KMS-11 (cell line): ENCODE measurements around the gene IFI16.

Experiments used
- H2AFZ ChIP-seq: fragments of 200-600 bp; sonication (generic); 2 replicates; pipeline ENCODE4 v1.6.1; 2016; ENCODE audit warnings: antibody characterized with exemption, mixed run types, low read depth
- H3K27ac ChIP-seq: fragments of 200-600 bp; sonication (generic); 2 replicates; pipeline ENCODE4 v1.6.1; 2016; ENCODE audit warnings: mild to moderate bottlenecking, mixed run types
- H3K27me3 ChIP-seq: fragments of 200-600 bp; sonication (generic); 2 replicates; pipeline ENCODE4 v1.6.1; 2017; ENCODE audit warnings: mild to moderate bottlenecking, low read depth, mixed run types, moderate library complexity; ENCODE audit not compliant: insufficient read depth
- H3K36me3 ChIP-seq: fragments of 200-600 bp; sonication (generic); 2 replicates; pipeline ENCODE4 v1.6.1; 2017; ENCODE audit warnings: mild to moderate bottlenecking, mixed run types; ENCODE audit not compliant: insufficient read depth
- H3K4me1 ChIP-seq: fragments of 200-600 bp; sonication (generic); 2 replicates; pipeline ENCODE4 v1.6.1; 2016; ENCODE audit warnings: mild to moderate bottlenecking, low read depth, mixed run types; ENCODE audit not compliant: poor library complexity, severe bottlenecking
- H3K4me2 ChIP-seq: fragments of 200-600 bp; sonication (generic); 2 replicates; pipeline ENCODE4 v1.7.0; 2016; ENCODE audit warnings: mild to moderate bottlenecking, mixed run types
- H3K4me3 ChIP-seq: fragments of 200-600 bp; sonication (generic); IDR thresholded peaks from 2 replicates; pipeline ENCODE4 v1.6.1; 2017; ENCODE audit warnings: low read depth, low read length, mixed read lengths; ENCODE audit not compliant: insufficient read depth
- H3K79me2 ChIP-seq: fragments of 200-600 bp; sonication (generic); 2 replicates; pipeline ENCODE4 v1.6.1; 2016; ENCODE audit warnings: low read depth, mixed run types; ENCODE audit not compliant: insufficient read depth
- H3K9ac ChIP-seq: fragments of 200-600 bp; sonication (generic); 2 replicates; pipeline ENCODE4 v1.6.1; 2016; ENCODE audit warnings: mild to moderate bottlenecking, mixed run types
- H4K20me1 ChIP-seq: fragments of 200-600 bp; sonication (generic); 2 replicates; pipeline ENCODE4 v1.6.1; 2016; ENCODE audit warnings: mild to moderate bottlenecking, mixed run types; ENCODE audit not compliant: insufficient read depth
- TF ChIP-seq, protein P1 (sequence below): fragments of 200-600 bp; sonication (generic); conservative IDR thresholded peaks from 2 replicates; pipeline ENCODE4 v1.6.1; 2017; ENCODE audit warnings: low read depth, mild to moderate bottlenecking, antibody characterized with exemption, low read length, moderate library complexity, mixed read lengths

Gene IFI16

DNA sequence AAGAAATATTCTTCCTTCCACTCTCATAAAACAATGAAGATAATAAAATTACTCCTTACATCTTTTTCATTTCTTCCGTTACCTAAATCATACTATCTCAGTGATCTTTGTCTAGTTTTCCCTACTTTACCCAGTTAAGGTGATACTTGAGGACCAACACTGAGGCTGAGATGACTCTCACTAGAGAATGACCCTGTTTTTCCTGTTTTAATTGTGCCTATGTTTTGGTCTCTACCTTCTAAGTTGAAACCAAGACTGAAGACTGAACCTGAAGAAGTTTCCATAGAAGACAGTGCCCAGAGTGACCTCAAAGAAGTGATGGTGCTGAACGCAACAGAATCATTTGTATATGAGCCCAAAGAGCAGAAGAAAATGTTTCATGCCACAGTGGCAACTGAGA is 41.7 kb downstream of the IFI16 start:
- TF ChIP-seq, protein P1, sequence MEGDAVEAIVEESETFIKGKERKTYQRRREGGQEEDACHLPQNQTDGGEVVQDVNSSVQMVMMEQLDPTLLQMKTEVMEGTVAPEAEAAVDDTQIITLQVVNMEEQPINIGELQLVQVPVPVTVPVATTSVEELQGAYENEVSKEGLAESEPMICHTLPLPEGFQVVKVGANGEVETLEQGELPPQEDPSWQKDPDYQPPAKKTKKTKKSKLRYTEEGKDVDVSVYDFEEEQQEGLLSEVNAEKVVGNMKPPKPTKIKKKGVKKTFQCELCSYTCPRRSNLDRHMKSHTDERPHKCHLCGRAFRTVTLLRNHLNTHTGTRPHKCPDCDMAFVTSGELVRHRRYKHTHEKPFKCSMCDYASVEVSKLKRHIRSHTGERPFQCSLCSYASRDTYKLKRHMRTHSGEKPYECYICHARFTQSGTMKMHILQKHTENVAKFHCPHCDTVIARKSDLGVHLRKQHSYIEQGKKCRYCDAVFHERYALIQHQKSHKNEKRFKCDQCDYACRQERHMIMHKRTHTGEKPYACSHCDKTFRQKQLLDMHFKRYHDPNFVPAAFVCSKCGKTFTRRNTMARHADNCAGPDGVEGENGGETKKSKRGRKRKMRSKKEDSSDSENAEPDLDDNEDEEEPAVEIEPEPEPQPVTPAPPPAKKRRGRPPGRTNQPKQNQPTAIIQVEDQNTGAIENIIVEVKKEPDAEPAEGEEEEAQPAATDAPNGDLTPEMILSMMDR: no peak
- peaks cover under 1% of the 10 kb centered on the region for H3K4me1 ChIP-seq
- no peak overlapping the region for H3K4me2 ChIP-seq

GRCh38 chr1:159054427-159054826 is 44.7 kb downstream of the IFI16 start:
- no peak overlapping the region for H3K9ac ChIP-seq
- no peaks in the 10 kb centered on the region for H3K27me3 ChIP-seq
- TF ChIP-seq, protein P1: no peak
- no peak overlapping the region for H3K27ac ChIP-seq
- no peak overlapping the region for H3K4me2 ChIP-seq
- H3K4me1 ChIP-seq: no peaks in the 10 kb centered on the region
- no peak overlapping the region for H2AFZ ChIP-seq
- no peaks in the 10 kb centered on the region for H4K20me1 ChIP-seq
- no peak overlapping the region for H3K4me3 ChIP-seq
- no peaks in the 10 kb centered on the region for H3K36me3 ChIP-seq
- no peaks in the 10 kb centered on the region for H3K79me2 ChIP-seq

More for the DNA sequence above, 41.7 kb downstream of the IFI16 start:
- H3K79me2 ChIP-seq: no peaks in the 10 kb centered on the region
- H3K27me3 ChIP-seq: no peaks in the 10 kb centered on the region
- no peaks in the 10 kb centered on the region for H3K36me3 ChIP-seq
- H2AFZ ChIP-seq: no peak overlapping the region
- H3K27ac ChIP-seq: no peak overlapping the region
- H4K20me1 ChIP-seq: no peaks in the 10 kb centered on the region
- no peak overlapping the region for H3K4me3 ChIP-seq
- no peak overlapping the region for H3K9ac ChIP-seq

DNA sequence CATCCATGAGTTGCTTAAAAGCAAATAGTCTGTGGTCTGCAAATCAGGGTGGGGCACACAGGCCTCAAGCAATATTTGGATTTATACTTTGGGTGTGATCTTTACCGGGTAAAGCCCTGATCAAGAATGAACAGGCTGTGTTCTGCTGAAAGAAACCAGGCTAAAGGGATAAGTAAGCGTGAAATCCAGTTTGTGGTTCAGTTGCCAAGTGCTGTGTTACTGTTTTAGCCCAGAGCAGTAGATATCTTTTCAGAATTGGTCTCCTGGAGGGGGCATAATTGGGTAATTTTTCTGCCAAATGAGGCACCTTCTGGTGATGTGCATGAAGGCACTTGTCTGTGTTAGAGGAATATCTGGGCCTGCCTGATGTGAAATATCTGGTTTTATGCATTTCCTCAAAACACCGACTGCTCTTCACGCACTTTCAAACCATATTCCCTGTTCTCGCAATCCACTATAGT is 45.5 kb downstream of the IFI16 start:
- Histone ChIP-seq H2AFZ (no peak overlapping the region), H3K79me2 (no peaks in the 10 kb centered on the region), H3K4me3 (no peak overlapping the region), H3K36me3 (no peaks in the 10 kb centered on the region), H3K27ac (no peak overlapping the region), H3K27me3 (no peaks in the 10 kb centered on the region), H3K4me1 (no peaks in the 10 kb centered on the region), H3K4me2 (no peak overlapping the region), H3K9ac (no peak overlapping the region), H4K20me1 (no peaks in the 10 kb centered on the region)
- TF ChIP-seq, protein P1: no peak

GRCh38 chr1:159056069-159056698 is 46.5 kb downstream of the IFI16 start:
- Histone ChIP-seq H3K27me3 (no peaks in the 10 kb centered on the region), H3K4me2 (no peak overlapping the region), H3K4me1 (no peaks in the 10 kb centered on the region), H3K4me3 (no peak overlapping the region), H4K20me1 (no peaks in the 10 kb centered on the region), H3K79me2 (no peaks in the 10 kb centered on the region), H2AFZ (no peak overlapping the region), H3K9ac (no peak overlapping the region), H3K36me3 (no peaks in the 10 kb centered on the region), H3K27ac (no peak overlapping the region)
- TF ChIP-seq, protein P1: peak; percentile 22; the same call in 1 of the 2 replicates
